ENCODE data around the gene WT1.

DNA sequence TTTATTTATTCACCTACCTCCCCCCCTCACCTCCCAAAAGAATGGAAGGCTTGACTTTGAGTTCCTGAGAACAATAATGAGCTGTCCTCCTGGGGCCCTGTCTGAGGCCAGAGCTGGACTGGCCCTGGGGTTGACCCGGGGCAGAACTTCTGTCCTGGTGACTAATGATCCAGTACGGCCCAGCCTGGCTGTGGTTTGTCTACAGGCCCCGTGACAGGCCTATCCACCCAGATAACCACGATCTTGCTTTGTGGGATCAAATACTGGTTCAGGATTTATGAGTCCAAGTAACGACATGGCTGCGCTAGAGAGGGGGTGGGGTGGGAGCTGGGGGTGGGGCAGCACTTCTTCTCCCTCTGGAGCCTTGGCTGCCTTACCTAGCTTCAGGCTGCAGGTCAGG is 81.5 kb downstream of the WT1 start:
- TF ChIP-seq CTCF (IDR thresholded peaks at IDR 0.05; ENCODE audit: borderline replicate concordance, extremely low read depth, low read length, poor library complexity, severe bottlenecking) (no peak), EZH2 (IDR thresholded peaks at IDR 0.05; ENCODE audit: borderline replicate concordance, low read depth, low read length, severe bottlenecking) (no peak)

All from DND-41 (cell line).